HT-29 (cell line): ENCODE data around the gene PNLDC1. TPM values are rescaled to one million over a fixed set of nuclear protein-coding genes. Genes with fewer than 3 reads are reported as not detected.

Experiments
- DNase-seq: peaks from one replicate; pipeline ENCODE4 v3.0.0-alpha.2; 2015; ENCODE audit warnings: low spot score
- total RNA-seq: library from RNA; depleted of rRNA; stranded (reverse); fragments of >200 nt; shearing (Covaris generic); gene quantifications from 2 replicates; pipeline ENCODE4 v1.2.3, GENCODE V29; 2014; rRNA removed

Gene PNLDC1
- not detected in 2 replicates for total RNA-seq

- DNase-seq = no peak
Measured at GRCh38 chr6:159800141-159800865, at the start of gene PNLDC1. Gene PNLDC1 (plus strand): TSS chr6:159800276. CDS start chr6:159800308, 32 bp downstream.

GRCh38 chr6:159751448-159751847, 48.6 kb upstream of the PNLDC1 start:
- DNase-seq = no peak

- no peak for DNase-seq
Measured at GRCh38 chr6:159753081-159753872, 46.8 kb upstream of the PNLDC1 start.

DNA sequence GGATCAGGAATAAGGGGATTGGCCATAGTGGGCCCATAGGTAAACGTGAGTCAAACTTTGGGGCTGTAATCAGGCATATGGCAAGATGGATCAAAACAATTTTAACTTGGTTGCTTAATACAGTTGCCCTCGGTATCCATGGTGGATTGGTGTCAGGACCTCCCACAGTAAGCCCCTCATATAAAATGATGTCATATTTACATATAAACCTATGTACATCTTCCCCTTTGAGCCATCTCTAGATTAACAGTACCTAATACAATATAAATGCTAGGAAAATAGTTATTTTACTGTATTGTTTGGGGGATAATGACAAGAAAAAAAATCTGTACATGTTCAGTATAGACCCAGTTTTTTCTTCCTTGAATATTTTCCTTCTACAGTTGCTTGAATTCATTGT, 45.7 kb upstream of the PNLDC1 start:
- DNase-seq = no peak

DNA sequence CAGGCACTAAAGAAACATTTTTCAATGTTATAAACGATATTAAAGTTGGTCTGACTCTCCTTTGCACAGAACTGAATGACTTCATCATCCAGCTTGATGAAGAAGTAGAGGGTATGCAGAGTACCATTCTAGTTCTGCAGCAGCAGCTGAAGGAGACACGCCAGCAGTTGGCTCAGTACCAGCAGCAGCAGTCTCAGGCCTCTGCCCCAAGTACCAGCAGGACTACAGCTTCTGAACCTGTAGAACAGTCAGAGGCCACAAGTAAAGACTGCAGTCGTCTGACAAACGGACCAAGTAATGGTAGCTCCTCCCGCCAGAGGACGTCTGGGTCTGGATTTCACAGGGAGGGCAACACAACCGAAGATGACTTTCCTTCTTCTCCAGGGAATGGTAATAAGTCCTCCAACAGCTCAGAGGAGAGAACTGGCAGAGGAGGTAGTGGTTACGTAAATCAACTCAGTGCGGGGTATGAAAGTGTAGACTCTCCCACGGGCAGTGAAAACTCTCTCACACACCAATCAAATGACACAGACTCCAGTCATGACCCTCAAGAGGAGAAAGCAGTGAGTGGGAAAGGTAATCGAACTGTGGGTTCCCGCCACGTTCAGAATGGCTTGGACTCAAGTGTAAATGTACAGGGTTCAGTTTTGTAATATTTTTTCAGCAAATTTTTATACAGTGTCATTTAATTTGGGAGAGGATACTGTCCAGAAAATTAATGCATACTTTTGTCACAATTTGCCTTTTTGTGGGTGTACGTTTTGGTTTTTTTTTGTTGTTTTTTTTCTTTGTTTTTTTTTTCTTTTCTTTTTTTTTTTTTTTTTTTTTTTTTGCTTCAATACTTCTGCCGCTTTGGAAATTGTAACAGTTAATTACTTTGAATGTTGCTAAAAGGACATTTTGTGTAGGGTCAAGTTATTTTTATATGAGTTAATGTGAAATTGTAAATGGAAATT, 44.8 kb upstream of the PNLDC1 start:
- DNase-seq = no peak

DNA sequence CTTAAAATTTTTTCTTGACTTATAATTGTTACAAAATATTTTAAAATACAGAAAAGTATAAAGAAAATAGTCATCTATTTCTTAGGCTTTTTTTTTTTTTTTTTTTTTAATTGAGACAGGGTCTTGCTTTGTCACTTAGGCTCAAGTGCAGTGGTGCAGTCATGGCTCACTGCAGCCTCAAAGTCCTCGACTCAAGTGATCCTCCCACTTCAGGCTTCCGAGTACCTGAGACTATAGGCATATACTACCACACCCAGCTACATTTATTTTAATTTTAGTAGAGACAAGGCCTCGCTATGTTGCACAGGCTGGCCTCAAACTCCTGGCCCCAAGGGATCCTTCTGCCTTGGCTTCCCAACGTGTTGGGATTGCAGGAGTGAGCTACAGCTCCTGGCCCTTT, 43.6 kb upstream of the PNLDC1 start:
- DNase-seq = no peak

- no peak for DNase-seq
Measured at GRCh38 chr6:159758031-159759001, 41.8 kb upstream of the PNLDC1 start.

DNA sequence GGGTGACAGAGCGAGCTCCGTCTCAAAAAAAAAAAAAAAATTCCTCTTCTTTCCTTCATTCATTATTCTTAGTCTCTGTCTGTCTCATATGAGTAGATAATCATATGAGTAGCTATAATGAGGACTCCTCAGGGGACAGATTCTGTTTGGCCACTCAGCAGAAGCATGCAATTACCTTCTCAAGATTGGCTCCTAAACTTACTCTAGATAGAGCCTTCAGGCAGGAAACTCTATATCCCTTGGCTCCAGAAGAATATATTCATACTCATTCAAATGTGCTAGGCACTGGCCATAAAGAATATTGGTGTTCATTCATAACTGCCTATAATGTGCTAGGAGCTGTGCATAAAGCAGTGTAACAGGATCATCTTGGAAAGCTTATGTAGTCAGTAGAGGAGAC, 40.4 kb upstream of the PNLDC1 start:
- DNase-seq = no peak

DNA sequence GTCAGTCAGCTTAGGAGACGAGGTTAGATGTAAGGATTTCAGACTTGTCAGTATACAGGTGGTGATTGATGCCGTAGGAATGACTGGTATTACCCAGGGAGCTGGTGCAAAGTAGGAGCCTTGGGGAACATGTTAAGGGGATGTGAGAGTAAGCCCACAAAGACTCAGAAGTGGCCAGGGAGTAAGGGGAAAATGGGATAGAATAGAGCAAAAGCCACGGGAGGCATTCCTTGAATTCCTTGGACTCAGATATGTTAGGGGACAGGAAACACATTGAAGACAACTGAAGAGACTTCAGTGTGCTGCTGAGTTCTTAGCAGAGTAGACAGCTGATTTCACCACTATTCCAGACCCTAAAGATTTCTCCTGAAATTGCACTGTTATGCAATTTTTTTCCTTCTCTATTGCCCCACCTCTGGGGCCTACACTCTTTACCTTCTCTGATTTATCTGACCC, 39.4 kb upstream of the PNLDC1 start:
- DNase-seq = no peak

DNA sequence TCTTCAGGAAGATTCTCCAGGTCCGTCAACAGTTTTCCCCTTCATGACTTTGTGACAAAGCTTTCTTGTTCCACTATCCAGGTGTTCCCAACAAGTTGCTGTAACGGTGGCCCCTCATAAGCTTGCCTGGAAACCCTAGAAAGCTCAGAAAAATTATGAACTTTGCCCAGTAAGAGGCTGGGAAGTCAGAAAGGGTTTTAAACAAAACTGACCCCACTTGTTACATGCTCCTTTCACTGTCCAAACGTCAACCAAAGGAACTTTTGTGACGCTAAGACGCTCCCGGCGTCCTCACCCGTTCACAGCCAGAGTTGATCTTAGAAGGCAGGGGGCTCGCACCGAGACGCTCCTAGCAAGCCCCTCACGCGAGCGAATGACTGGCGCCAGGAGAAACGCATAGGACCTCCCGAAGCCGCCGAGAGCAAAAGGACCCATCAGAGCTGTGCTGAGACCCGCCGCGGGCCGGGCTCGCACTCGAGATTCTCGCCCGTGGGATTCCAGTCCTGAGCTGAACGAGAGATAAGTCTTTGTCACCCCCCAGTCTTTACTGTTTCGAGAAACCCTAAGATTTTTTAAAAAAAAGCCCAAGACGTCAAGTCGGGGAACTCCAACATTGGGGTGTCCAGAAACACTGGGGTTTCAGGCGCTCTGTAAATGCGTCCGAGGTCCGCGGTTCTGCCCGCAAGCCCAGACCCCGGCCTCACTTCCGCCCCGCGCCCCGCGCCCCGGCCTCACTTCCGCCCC, 38.8 kb upstream of the PNLDC1 start:
- DNase-seq = peak; percentile 20

- peak; percentile 92 for DNase-seq
Measured at GRCh38 chr6:159761873-159762680, 38.0 kb upstream of the PNLDC1 start, which contains the start of gene ACAT2. Gene ACAT2 (plus strand): TSS chr6:159762045. CDS start chr6:159762088, 43 bp downstream.

DNA sequence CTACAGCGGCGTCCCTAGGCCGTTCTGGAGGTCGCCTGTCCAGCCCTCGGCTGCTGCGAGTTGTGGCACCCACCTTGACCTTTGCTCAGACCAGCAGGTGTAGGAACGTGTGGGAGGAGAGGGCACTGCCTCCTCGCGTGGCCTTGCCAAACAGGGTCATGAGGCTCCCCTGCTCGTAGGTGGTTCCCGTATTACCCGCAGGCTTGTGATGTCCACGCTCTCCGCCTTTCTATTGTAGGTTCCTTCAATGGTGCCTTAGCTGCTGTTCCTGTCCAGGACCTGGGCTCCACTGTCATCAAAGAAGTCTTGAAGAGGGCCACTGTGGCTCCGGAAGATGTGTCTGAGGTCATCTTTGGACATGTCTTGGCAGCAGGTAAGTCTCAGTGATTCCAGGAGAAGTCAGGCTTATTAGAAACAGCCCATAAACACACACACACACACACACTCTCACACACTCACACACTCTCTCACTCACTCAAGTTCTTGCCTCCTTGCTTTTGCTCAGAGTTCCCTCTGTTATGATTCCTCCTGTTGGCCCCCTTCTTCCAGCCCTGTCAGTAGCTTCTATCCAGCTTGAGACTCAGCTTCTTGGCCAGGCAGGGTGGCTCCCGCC, 37.3 kb upstream of the PNLDC1 start:
- DNase-seq = peak; percentile 28

GRCh38 chr6:159766906-159767305, 33.2 kb upstream of the PNLDC1 start:
- DNase-seq = no peak

- DNase-seq = no peak
Measured at GRCh38 chr6:159769470-159769869, 30.6 kb upstream of the PNLDC1 start.

DNA sequence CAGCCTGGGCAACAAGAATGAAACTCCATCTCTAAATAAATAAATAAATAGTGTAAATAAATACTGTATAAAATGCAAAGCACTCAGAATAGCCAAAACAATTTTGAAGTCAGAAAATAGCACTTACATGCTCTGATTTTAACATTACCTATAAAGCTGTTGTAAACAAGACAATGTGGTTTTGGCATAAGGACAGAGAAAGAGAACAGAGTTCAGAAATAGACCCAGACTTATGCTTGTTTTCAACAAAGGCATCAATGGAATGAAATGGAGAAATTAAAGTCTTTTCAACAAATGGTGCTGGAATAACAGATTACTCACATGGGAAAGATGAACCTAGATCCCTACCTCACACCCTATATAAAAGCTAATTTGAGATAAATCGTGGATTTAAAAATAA, 27.9 kb upstream of the PNLDC1 start:
- no peak for DNase-seq

- no peak for DNase-seq
Measured at GRCh38 chr6:159777240-159777904, 22.7 kb upstream of the PNLDC1 start.

DNA sequence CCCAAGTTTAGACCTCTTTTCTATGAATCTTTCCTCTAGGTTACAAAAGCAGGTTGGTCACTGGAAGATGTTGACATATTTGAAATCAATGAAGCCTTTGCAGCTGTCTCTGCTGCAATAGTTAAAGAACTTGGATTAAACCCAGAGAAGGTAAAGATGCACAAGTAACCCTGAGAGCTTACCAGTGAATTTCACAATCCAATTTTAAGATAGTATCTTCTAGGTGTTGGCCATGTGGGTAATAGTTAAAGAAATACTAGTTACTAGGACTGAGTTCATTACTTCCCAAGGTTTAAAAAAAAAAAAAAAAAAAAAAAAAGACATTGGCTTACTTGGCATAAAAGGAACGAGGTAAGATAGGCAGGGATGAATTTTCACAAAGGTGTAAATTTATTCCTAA, 21.9 kb upstream of the PNLDC1 start:
- no peak for DNase-seq
